ENCODE measurements around the gene KIAA0930.
"Not testable (repeated sequence)": the region's sequence is repeated elsewhere in the genome, so short reads cannot be mapped to it uniquely, and the experiment has no call there.

Gene KIAA0930

DNA sequence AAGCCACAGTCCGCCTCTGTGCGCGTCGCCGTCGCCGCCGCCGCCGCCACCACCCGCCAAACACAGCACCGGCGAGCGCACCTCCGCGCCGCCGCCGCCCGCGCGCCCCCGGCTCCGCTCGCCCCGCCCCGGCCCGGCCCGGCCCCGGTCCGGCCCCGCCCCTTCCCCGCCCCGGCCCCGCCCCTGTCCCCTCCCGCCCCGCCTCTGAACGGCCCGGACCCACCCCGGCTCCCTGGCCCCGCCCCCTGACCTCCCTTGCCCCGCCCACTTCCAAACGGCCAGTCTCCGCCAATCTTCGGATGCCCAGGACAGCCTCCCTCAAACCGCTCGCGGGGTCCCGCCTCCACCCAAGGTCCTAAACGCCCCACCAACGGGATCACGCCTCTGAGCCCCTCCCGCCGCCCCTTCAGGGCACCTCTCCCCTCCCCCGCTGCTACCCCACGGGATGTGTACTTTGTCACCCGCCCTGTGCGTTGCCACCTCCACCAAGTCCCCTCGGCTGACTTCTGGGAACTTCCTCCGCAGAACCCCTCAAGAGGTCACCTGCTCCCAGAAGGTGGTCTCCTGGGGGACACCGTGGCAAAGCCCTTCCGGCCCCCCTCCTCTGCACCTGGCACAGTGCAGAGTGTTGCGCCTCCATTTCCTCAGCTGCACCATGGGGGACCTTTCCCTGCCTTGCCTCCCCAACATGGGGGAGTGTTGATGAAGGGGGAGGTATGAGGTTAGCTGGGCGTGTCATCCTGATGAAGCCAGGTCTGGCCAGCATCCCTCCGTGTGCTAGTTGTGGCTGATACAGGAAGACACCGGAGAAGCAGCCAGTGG lies at the start of gene KIAA0930:
Gene KIAA0930 (minus strand): TSS at position 85 of the 822 bp plus-strand sequence. CDS start 191 bp downstream, outside the sequence.
- peak; percentile 59 to 74 for DNase-seq (ENCODE audit: low read depth in 2 of 2, low spot score in 1 of 2)

DNA sequence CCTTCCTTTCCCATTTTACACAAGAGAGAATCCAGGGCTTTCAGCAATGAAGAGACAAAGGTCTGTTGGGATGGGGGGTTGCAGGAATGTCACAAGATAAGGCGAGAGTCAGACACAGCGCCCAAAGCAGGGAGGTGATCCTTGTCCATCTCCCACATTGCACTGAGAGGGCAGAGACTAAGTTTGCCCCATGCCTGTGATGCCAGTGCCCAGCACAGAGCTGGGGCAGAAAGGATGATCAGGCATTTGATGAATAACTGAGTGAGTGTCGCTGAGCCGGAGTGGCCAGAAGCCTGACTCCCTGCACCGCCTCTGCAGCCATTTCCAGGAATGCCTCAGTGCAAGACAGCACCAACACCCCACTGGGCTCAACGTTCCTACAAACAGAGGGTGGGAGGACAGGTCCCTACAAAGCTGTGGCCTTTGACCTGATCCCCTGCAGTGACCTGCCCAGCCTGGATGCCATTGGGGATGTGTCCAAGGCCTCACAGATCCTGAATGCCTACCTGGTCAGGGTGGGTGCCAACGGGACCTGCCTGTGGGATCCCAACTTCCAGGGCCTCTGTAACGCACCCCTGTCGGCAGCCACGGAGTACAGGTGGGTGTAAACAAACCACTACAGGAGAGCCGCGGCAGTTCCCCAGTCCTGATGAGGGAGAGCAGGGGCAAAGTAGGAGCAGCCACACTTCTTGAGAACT lies 46.3 kb upstream of the KIAA0930 start:
- no peak for DNase-seq (ENCODE audit: low read depth in 2 of 2, low spot score in 1 of 2)

DNA sequence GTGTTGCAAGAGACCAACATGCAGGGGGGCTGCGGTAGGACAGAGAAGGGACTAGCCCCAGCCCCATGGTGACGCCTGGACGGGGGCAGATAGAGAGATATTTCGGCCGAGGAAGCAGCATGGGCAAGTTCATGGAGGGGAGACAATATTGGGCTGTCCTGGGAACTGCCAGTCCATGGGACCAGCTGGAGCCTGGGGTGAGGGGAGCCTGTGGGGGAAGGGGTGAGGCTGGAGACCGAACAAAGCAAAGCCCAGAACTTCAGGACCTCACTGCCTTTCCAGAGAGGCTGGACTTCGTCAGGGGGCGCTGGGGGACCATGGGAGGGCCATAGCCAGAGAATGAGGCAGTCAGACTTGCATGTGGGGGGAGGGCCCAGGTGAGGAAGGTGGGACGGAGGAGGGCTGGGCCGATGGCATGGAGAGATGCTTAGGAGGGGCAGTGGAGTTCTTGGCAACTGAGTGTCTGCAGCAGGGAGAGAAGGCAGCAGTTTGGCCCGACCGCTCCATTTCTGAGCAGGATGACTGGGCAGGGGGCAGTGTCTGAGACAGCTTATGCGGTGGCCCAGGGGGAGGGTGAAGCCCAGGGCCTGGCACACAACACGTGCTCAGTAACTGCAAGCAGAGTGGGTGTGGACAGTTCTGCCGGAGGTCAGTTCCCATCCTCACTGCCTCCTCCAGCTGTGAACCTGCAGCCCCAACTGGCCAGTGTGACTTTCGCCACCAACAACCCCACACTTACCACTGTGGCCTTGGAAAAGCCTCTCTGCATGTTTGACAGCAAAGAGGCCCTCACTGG lies 44.8 kb upstream of the KIAA0930 start:
- no peak for DNase-seq (ENCODE audit: low read depth in 2 of 2, low spot score in 1 of 2)

DNA sequence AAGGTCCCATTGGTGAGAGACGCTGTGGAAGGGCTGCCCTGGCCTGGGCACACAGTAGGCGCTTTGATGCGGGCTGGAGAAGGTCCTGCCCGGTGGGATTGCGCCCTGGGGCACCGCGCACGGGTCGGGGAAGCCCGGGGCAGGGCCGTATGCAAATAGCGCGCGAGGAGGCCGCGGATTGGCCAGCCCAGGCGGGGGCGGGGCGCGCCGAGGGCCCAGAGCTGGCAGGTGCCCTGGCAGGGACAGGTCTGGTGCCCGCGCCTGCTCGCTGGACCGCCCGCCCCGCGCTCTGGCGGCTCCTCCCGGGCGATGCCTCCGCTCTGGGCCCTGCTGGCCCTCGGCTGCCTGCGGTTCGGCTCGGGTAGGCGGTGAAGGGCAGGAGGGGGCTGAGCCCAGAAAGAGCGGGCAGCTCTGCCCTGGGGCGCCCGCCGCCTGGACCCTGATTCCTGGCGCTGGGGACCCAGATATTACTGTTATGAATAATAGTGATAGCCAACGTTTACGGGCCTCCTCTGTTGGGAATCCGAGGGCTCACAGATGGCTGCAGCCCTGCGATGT lies 44.1 kb upstream of the KIAA0930 start, which contains the start of gene UPK3A:
Gene UPK3A (plus strand): TSS at position 245 of the 558 bp plus-strand sequence. CDS start 65 bp downstream, at position 310.
- peak in 1 of 2 donors; percentile 36 for DNase-seq (ENCODE audit: low read depth in 2 of 2, low spot score in 1 of 2)

DNA sequence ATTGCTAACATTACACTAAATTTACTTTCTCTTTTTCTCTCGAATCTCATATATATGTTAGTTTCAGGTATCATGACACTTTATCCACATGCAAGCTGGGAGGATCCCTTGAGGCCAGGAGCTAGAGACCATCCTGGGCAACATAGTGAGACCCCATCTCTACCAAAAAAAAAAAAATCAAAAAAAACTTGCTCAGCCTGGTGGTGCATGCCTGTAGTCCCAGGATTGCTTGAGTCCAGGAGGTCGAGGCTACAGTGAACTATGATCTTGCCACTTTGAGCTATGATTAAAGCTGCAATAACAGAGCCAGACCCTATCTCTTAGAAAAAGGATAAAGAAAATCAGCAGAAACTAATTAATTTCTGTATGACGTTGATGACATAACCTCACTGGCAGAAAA lies 40.3 kb upstream of the KIAA0930 start:
- DNase-seq (ENCODE audit: low read depth in 2 of 2, low spot score in 1 of 2) = no peak

DNA sequence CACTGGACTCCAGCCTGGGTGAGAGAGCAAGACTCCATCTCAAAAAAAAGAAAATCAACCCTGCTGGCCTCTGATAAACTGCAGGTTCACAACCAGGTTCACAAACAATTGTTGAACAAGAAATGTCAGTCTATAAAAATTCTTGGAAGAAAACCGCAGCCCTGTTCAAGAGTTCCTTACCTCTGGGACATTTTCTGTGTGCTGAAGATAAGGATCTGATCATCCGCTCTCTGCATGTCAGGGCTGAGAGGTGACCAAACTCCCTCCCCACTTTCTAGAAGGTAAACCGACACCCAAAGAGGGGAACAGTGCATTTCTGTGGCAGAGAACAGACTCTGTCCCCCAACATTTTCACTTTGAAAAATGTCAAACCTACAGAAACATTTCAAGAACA lies 39.9 kb upstream of the KIAA0930 start:
- DNase-seq (ENCODE audit: low read depth in 2 of 2, low spot score in 1 of 2) = no peak

DNA sequence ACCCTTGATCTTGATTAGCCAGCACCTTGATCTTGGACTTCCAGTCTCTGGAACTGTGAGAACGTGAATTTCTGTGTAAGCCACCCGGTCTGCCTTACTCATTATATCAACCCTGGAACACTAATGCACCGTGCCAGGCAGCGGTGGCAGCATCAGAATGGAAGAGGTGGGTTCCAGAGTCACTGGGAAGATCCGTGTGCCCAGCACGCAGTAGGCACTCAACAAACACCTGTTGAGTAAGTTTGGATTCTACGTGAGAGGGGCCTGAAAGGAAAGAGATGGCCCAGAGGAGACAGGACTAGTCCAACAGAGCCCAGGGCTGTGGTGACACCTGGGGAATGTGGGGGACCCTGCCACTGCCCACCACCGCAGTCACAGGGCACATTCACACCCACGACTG lies 37.4 kb upstream of the KIAA0930 start:
- no peak for DNase-seq (ENCODE audit: low read depth in 2 of 2, low spot score in 1 of 2)

DNA sequence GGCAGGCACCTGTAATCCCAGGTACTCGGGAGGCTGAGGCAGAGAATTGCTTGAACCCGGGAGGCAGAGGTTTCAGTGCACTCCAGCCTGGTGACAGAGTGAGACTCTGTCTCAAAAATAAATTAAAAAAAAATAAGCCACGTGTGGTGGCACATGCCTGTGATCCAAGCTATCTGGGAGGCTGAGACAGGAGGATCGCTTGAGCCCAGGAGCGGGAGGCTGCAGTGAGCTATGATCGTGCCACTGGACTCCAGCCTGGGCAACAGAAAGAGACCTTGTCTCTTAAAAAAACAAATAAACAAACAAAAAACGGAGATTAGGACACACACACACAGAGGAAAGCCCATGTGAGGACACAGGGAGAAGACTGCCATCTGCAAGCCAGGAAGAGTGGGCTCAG lies 37.0 kb upstream of the KIAA0930 start:
- DNase-seq (ENCODE audit: low read depth in 2 of 2, low spot score in 1 of 2) = not testable (repeated sequence)

DNA sequence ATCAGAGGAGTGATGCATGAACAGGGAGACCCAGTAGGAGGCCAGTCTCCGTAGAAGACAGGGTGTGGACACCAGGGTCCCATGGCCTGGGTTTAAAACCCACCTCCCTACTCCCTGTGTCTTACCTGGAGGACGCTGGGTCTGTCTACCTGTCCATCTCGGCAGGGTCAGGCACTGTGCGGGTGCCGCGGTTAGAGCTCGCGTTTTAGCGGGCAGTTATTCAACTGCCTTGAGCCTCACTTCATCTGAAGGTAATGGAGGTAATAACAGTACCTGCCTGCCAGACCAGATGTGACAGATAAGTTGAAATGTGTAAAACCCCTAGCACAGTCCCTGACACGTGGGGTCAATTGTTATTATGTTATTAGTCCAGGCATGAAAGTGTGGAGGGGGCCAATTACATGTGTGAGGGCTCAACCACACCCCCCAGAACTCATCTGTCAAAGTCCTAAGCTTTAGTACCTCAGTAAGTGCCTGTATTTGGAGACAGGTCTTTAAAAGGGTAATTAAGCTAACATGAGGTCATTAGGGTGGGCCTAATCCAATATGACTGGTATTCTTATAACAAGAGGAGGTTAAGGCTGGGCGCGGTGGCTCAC lies 35.9 kb upstream of the KIAA0930 start:
- no peak for DNase-seq (ENCODE audit: low read depth in 2 of 2, low spot score in 1 of 2)

DNA sequence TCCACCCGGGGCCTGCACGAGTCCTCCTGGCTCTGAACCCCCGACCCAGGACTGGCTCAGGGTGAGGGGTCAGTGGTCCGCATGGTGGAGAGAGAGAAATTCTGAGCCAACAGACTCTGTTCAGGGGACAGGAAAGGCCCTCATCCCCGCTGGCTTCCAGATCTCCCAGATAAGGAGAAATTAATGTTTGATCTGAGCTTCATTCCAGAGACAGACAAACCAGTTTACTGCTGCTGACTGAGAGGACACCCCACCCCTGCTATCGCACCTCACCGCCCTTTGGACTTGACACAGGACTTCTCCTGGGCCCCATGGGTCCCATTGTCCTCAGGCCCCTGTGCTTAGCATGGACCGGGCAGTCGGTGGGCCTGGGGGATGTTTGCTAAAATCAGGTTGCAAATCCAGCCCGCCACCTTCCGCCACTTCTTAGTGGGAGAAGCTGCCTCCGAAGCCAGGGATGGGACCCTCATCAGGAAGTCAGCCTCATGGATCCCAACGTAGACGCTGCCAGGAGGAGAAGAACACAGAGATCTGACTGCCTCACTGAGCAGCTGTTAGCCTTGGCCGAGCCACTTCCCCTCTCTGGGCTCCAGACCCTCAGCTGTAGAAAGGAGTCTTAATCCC lies 32.9 kb upstream of the KIAA0930 start:
- no peak for DNase-seq (ENCODE audit: low read depth in 2 of 2, low spot score in 1 of 2)

DNA sequence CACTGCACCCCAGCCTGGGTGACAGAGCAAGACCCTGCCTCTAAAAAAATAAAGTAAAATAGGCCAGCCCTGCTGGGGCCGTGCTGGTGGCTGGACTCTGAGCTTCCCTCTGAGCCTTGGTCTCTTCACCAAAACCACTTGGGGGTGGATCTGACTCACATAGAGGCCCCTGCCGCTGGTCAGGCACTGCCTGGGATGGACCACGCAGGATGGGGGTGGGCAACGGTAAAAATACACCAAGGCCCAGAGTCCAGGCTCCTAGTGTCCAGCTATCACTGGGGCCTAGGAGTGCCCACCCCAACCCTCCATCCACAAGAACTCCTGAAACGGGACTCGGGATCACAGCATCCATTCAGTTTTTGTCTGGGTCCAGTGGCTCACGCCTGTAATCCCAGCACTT lies 31.8 kb upstream of the KIAA0930 start:
- no peak for DNase-seq (ENCODE audit: low read depth in 2 of 2, low spot score in 1 of 2)

DNA sequence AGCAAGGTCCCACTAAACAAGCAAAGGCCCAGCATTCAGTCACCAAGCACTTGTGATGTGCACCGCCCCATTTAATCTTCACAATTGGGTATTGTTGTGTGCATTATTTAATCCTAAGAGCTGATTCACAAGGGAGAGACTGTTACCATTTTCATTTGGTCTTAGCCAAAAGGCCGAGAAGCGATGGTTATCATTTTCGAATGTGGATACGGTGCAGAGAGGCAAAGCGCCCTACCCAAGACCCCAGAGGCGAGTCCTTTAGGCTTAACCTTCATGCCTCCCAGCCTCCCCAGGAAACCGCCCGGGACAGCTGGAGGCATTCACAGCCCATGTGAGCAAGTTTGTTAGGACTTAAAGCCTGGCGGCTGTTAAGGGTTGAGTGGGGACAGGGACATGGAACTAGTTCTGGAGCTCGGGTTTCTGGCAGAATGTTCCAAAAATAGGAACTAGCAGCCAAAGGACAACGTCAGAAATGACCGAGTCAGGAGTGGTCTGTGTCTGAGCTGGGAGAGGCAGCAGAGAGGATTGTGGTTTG lies 31.0 kb upstream of the KIAA0930 start:
- no peak for DNase-seq (ENCODE audit: low read depth in 2 of 2, low spot score in 1 of 2)

DNA sequence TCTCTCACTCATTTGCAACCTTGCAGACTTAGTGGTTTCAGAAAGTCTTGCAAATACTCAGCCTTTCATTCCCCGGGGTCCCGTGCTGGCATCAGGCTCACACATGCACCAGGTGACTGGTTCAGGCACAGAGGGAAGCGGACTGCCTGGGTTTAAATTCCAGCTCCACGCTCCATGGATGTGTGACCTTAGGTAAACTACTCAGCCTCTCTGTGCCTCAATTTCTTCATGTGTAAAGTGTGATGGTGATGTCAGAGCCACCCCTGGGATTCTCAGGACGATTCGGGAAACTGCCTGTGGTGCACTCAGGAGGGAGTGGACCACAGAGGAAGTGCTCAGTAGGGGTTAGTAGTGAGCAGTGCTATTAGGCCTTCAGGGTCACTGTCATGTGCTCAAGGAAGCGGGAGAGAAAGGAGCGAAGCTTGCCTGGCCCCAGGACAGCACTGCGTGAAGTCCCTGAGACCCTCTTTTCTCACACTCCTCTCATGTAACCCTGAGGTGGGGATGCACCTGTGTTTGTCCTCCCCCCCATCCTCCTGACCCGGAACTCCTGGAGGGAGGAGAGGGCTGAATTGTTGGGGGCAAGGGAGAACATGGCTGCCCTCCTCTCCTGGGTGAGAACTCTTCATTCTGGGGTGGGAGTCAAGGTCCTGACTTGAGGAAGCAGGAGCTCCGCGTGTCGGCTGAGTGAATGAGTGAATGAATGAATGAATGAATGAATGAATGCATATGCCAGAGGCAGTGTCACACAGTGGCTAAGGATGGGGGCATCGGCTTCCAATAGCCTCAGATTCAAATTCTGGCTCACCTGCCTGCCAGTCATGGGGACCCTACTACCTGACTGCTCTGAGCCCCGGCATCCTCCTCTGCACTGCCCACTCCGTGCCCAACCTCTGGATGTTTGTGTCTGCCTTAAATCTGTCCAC lies 29.7 kb upstream of the KIAA0930 start:
- no peak for DNase-seq (ENCODE audit: low read depth in 2 of 2, low spot score in 1 of 2)

DNA sequence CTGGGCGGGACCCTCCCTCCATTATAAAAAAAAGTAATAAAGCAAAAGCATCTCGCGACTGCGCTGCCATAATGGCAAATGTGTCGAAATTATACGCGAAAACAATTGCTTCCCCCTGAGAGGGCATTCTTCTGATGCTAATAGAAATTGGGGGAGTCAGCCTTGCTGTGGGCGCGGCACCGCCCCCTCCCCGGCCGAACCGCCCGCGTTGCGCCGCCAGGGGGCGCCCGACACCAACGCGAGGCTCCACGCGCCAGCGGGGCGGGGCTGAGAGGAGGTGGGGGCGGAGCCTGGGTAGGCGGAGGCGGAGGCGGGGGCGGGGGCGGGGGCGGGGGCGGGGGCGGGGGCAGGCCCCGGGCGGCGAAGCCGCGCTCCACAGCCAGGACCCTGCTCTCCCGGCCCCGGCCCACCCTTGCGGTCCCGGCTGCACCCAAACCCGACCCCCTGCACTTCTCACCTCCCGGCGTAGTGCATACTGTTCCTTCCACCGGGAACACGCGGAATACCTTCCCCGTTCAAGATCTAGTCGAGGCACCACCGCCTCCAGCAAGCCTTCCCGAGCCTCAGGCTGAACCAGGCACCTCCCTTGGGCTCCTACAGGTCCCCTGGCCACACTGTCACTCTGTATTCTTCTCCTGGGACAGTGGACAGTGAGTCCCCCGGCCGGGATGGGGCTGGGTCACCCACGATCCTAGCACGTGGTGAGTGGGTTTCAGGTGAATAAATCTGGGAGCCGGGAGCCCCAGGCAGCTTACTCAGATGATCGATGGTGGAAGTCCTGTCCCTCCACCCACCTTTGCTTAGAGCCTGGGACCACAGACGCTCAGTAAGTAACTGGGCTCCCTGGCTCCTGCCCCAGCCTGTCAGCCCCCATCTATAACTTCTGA lies 28.5 kb upstream of the KIAA0930 start:
- DNase-seq (ENCODE audit: low read depth in 2 of 2, low spot score in 1 of 2) = peak; percentile 68 to 73

DNA sequence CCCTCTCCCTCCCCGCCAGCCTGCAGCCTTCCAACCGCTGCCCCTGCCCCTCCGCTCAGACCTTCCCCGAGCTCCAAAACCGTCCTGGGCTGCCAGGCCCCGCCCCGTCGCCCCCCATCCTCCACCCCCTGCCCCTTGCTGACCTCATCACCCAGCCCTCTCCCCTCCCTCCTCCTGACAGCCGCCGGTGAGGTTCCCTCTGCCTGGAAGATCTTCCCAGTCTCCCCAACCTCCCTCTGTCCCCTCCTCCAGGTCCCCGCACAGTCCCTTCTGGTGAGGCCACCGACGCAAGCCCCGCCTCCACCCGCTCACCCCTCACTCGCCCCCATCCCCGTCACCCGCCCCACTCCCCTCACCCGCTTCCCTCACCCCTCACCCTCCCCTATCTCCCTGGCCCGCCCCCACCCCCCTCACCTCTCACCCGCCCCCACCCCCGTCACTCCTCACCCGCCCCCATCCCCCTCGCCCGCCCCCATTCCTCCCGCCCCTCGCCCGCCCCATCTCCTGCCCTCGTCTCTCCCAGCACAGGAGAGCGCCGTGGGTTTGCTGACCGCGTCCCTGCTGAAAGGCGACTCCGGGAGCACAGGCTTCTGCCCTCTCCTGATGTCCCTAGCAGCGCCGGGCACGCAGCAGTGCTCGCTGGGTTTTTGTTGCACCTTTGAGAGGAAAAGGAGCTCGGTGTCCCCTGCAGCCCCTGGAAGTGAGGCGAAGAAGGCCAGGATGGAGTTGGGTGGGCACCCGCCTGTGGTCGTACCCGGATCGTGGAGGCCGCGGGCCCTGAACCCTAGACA lies 27.7 kb upstream of the KIAA0930 start:
- DNase-seq (ENCODE audit: low read depth in 2 of 2, low spot score in 1 of 2) = no peak

DNA sequence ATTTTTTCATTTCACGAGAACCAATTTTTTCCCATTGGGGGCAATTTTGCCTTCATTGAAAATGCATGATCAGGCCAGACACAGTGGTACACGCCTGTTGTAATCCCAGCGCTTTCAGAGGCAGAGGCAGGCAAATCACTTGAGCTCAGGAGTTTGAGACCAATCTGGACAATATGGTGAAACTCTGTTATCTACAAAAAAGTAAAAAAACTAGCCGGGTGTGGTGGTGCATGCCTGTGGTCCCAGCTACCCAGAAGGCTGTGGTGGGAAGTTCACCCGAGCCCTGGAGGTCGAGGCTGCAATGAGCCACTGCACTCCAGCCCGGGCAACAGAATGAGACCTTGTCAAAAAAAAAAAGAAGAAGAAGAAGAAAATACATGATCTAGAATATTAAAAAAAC lies 24.8 kb upstream of the KIAA0930 start:
- no peak for DNase-seq (ENCODE audit: low read depth in 2 of 2, low spot score in 1 of 2)

Data from stimulated activated CD8-positive, alpha-beta memory T cell treated with anti-CD3 and anti-CD28 coated beads, Interleukin-4, amount 100 ng/mL, for 4 hours (primary cell).